Measurements from ENCODE around the gene PTPRK.

Gene PTPRK

DNA sequence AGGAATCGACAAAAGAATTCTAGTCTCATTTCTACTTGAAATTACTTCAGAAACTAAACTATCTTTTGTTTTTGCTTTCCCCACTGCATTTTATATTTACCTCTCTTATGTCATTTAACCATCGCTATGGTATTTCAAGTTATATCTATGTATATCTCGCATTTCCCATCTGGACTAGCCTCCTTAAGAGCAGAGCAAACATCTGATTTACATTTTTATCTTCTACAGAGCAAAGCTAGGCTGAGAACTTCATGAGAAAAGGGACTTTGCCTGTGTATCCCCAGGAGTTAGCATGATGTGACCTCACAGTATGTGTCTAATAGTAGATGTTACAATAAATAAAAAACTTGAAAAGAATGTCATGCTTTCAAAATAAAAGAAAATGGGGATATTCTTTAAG lies 201.2 kb downstream of the PTPRK start:
- Histone ChIP-seq H3K4me1 (ENCODE audit: control insufficient read depth, insufficient read depth, low read length, unreplicated experiment) (no peaks in the 10 kb centered on the region), H3K79me2 (ENCODE audit: control insufficient read depth, insufficient read depth, low read length, unreplicated experiment) (peaks cover 3% of the 10 kb centered on the region), H3K27me3 (ENCODE audit: insufficient read depth, low read length) (no peaks in the 10 kb centered on the region), H3K36me3 (ENCODE audit: insufficient read depth, low read length) (no peaks in the 10 kb centered on the region), H3K27ac (ENCODE audit: low read depth, low read length) (no peak overlapping the region), H3K4me3 (ENCODE audit: low read depth, low read length) (no peak overlapping the region), H2AFZ (ENCODE audit: low read length, unreplicated experiment) (no peak overlapping the region)

GRCh38 chr6:128316258-128316929 lies 204.0 kb downstream of the PTPRK start:
- H3K27me3 ChIP-seq (ENCODE audit: insufficient read depth, low read length), result no peaks in the 10 kb centered on the region
- H3K4me1 ChIP-seq (ENCODE audit: control insufficient read depth, insufficient read depth, low read length, unreplicated experiment), result no peaks in the 10 kb centered on the region
- no peak overlapping the region for H3K27ac ChIP-seq (ENCODE audit: low read depth, low read length)
- no peak overlapping the region for H2AFZ ChIP-seq (ENCODE audit: low read length, unreplicated experiment)
- H3K4me3 ChIP-seq (ENCODE audit: low read depth, low read length), result no peak overlapping the region
- H3K36me3 ChIP-seq (ENCODE audit: insufficient read depth, low read length), result no peaks in the 10 kb centered on the region
- H3K79me2 ChIP-seq (ENCODE audit: control insufficient read depth, insufficient read depth, low read length, unreplicated experiment), result no peaks in the 10 kb centered on the region

DNA sequence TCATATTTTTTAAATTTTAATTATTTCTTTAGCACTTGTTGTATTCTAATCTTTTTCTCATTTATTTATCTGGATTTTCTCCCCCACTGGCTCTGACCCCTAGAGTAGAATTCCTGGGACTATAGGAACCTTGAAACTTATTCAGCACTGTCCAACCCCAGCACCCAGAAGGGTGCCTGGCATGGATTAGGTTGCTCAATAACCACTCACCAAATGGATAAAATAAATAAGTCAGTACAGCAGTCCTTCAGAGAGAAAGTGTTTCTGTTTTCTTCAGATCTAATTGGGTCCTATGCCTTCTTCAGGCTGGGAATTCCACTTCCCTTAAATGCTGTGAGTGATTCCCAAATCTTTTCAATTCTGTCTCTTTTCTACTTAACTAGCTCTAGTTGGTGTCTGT lies 206.2 kb downstream of the PTPRK start:
- Histone ChIP-seq H3K27me3 (ENCODE audit: insufficient read depth, low read length) (no peaks in the 10 kb centered on the region), H2AFZ (ENCODE audit: low read length, unreplicated experiment) (no peak overlapping the region), H3K36me3 (ENCODE audit: insufficient read depth, low read length) (no peaks in the 10 kb centered on the region), H3K4me1 (ENCODE audit: control insufficient read depth, insufficient read depth, low read length, unreplicated experiment) (no peaks in the 10 kb centered on the region), H3K27ac (ENCODE audit: low read depth, low read length) (no peak overlapping the region), H3K4me3 (ENCODE audit: low read depth, low read length) (no peak overlapping the region), H3K79me2 (ENCODE audit: control insufficient read depth, insufficient read depth, low read length, unreplicated experiment) (no peaks in the 10 kb centered on the region)

DNA sequence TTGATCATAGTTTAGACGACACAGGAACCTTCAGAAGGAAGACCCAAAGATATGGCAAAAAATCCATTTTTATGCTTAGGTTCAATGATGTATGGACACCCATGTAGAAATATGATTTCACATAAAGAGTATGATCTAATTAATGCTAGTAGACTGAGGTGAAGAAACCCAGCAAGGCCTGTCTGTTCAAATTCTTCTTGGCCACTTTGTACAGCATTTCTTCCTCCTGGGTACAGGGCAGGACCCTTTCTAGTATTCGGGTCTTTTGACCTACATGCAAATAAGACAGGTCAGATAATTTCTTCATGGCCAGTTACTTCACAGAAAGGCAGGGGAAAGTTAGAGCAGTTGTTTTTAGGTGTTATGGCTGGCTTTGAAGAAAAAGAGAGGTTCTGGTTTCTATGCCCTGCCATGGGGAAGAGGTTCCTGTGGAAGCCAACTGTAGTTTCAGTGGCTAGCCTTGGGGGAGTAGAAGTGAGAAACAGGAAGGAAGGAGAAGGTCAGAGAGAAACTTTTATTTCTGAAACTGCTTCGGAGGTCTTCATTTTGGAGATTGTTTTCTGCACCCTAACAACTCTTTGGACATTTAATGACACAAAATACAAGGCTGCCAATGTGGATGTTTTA lies 208.3 kb downstream of the PTPRK start:
- H3K27ac ChIP-seq (ENCODE audit: low read depth, low read length), result no peak overlapping the region
- no peaks in the 10 kb centered on the region for H3K36me3 ChIP-seq (ENCODE audit: insufficient read depth, low read length)
- H3K79me2 ChIP-seq (ENCODE audit: control insufficient read depth, insufficient read depth, low read length, unreplicated experiment), result no peaks in the 10 kb centered on the region
- no peaks in the 10 kb centered on the region for H3K27me3 ChIP-seq (ENCODE audit: insufficient read depth, low read length)
- peaks cover 7% of the 10 kb centered on the region for H3K4me1 ChIP-seq (ENCODE audit: control insufficient read depth, insufficient read depth, low read length, unreplicated experiment)
- no peak overlapping the region for H3K4me3 ChIP-seq (ENCODE audit: low read depth, low read length)
- H2AFZ ChIP-seq (ENCODE audit: low read length, unreplicated experiment), result no peak overlapping the region

DNA sequence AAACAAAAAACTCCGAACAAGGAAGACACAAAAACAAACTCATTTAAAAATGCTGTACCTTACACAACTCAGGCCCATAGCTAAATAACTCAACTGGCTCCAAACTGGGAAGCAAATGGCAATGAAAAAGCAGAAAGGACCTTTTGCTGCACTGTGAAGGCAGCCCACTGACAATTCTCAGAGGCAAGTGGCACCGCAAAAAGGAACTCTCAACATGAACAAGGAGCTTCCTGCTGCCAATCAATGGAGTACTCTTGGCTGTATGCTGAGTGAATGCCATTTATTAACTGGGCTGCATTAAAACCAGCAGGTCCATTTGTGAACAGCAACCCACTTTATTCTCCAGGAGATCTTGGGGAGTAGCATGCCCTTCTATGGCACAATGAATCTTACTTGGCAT lies 209.9 kb downstream of the PTPRK start:
- Histone ChIP-seq H2AFZ (ENCODE audit: low read length, unreplicated experiment) (no peak overlapping the region), H3K36me3 (ENCODE audit: insufficient read depth, low read length) (no peaks in the 10 kb centered on the region), H3K4me3 (ENCODE audit: low read depth, low read length) (no peak overlapping the region), H3K4me1 (ENCODE audit: control insufficient read depth, insufficient read depth, low read length, unreplicated experiment) (peaks cover 7% of the 10 kb centered on the region), H3K27ac (ENCODE audit: low read depth, low read length) (no peak overlapping the region), H3K79me2 (ENCODE audit: control insufficient read depth, insufficient read depth, low read length, unreplicated experiment) (no peaks in the 10 kb centered on the region), H3K27me3 (ENCODE audit: insufficient read depth, low read length) (no peaks in the 10 kb centered on the region)

DNA sequence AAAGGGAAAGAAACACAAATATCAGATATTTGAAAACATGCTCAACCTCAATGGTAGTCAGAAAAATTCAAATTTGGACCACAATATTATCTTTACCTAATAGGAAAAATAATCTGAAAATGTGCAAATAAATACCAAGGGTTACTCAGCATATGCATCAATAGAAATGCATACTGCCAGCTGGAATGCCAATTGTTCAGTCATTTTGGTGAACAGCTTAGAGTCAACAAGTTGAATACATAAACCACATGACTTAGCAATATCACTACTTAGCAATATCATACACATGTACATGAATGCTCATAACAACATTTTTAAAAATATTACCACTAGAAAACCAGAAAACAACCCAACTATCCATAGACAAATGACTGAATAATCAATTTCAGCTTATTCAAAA lies 212.7 kb downstream of the PTPRK start:
- Histone ChIP-seq H3K4me1 (ENCODE audit: control insufficient read depth, insufficient read depth, low read length, unreplicated experiment) (peaks cover 12% of the 10 kb centered on the region), H3K36me3 (ENCODE audit: insufficient read depth, low read length) (no peaks in the 10 kb centered on the region; the same call in 1 of the 2 replicates), H3K79me2 (ENCODE audit: control insufficient read depth, insufficient read depth, low read length, unreplicated experiment) (no peaks in the 10 kb centered on the region), H3K27me3 (ENCODE audit: insufficient read depth, low read length) (no peaks in the 10 kb centered on the region), H3K4me3 (ENCODE audit: low read depth, low read length) (no peak overlapping the region), H2AFZ (ENCODE audit: low read length, unreplicated experiment) (no peak overlapping the region), H3K27ac (ENCODE audit: low read depth, low read length) (no peak overlapping the region; the same call in 1 of the 2 replicates)

GRCh38 chr6:128305976-128306375 lies 214.4 kb downstream of the PTPRK start:
- Histone ChIP-seq H3K79me2 (ENCODE audit: control insufficient read depth, insufficient read depth, low read length, unreplicated experiment) (no peaks in the 10 kb centered on the region), H2AFZ (ENCODE audit: low read length, unreplicated experiment) (no peak overlapping the region), H3K27ac (ENCODE audit: low read depth, low read length) (peak overlapping the region; percentile 1; the same call in 1 of the 2 replicates), H3K36me3 (ENCODE audit: insufficient read depth, low read length) (no peaks in the 10 kb centered on the region; the same call in 1 of the 2 replicates), H3K4me1 (ENCODE audit: control insufficient read depth, insufficient read depth, low read length, unreplicated experiment) (peaks cover 12% of the 10 kb centered on the region), H3K27me3 (ENCODE audit: insufficient read depth, low read length) (no peaks in the 10 kb centered on the region), H3K4me3 (ENCODE audit: low read depth, low read length) (no peak overlapping the region)

GRCh38 chr6:128305228-128305627 lies 215.2 kb downstream of the PTPRK start:
- no peaks in the 10 kb centered on the region for H3K79me2 ChIP-seq (ENCODE audit: control insufficient read depth, insufficient read depth, low read length, unreplicated experiment)
- H3K27me3 ChIP-seq (ENCODE audit: insufficient read depth, low read length), result no peaks in the 10 kb centered on the region
- no peaks in the 10 kb centered on the region; the same call in 1 of the 2 replicates for H3K36me3 ChIP-seq (ENCODE audit: insufficient read depth, low read length)
- no peak overlapping the region for H2AFZ ChIP-seq (ENCODE audit: low read length, unreplicated experiment)
- no peak overlapping the region for H3K4me3 ChIP-seq (ENCODE audit: low read depth, low read length)
- H3K4me1 ChIP-seq (ENCODE audit: control insufficient read depth, insufficient read depth, low read length, unreplicated experiment), result peaks cover 12% of the 10 kb centered on the region
- peak overlapping the region; percentile 10; the same call in 1 of the 2 replicates for H3K27ac ChIP-seq (ENCODE audit: low read depth, low read length)

GRCh38 chr6:128303870-128304269 lies 216.5 kb downstream of the PTPRK start:
- Histone ChIP-seq H3K4me1 (ENCODE audit: control insufficient read depth, insufficient read depth, low read length, unreplicated experiment) (peaks cover 12% of the 10 kb centered on the region), H3K27ac (ENCODE audit: low read depth, low read length) (no peak overlapping the region)

DNA sequence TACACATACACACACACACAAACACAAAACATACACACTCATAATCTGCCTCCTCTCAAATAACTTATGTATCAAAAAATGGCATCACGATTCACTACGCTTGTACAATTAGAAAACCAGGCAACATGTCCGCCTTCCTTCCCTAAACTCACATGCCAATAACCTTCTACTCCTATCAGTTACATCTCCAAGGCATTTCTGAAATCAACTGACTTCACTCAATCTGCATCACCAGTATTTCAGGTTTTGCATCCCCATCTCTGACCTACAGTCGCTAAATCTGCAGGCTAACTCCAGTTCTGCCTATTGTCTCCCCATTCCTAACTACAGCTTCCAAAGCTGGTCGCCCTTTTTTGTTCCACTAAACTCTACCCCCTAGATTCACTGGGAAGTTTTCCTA lies 217.5 kb downstream of the PTPRK start:
- H3K4me1 ChIP-seq (ENCODE audit: control insufficient read depth, insufficient read depth, low read length, unreplicated experiment), result peaks cover 11% of the 10 kb centered on the region
- no peak overlapping the region for H3K4me3 ChIP-seq (ENCODE audit: low read depth, low read length)
- no peaks in the 10 kb centered on the region; the same call in 1 of the 2 replicates for H3K36me3 ChIP-seq (ENCODE audit: insufficient read depth, low read length)
- H2AFZ ChIP-seq (ENCODE audit: low read length, unreplicated experiment), result no peak overlapping the region
- H3K27me3 ChIP-seq (ENCODE audit: insufficient read depth, low read length), result no peaks in the 10 kb centered on the region
- no peak overlapping the region for H3K27ac ChIP-seq (ENCODE audit: low read depth, low read length)
- no peaks in the 10 kb centered on the region for H3K79me2 ChIP-seq (ENCODE audit: control insufficient read depth, insufficient read depth, low read length, unreplicated experiment)

More at GRCh38 chr6:128303870-128304269, 216.5 kb downstream of the PTPRK start:
- H3K36me3 ChIP-seq (ENCODE audit: insufficient read depth, low read length), result no peaks in the 10 kb centered on the region; the same call in 1 of the 2 replicates
- H3K4me3 ChIP-seq (ENCODE audit: low read depth, low read length), result no peak overlapping the region
- H3K27me3 ChIP-seq (ENCODE audit: insufficient read depth, low read length), result no peaks in the 10 kb centered on the region
- no peak overlapping the region for H2AFZ ChIP-seq (ENCODE audit: low read length, unreplicated experiment)
- H3K79me2 ChIP-seq (ENCODE audit: control insufficient read depth, insufficient read depth, low read length, unreplicated experiment), result no peaks in the 10 kb centered on the region

- Histone ChIP-seq H3K36me3 (ENCODE audit: insufficient read depth, low read length) (no peaks in the 10 kb centered on the region), H3K27me3 (ENCODE audit: insufficient read depth, low read length) (no peaks in the 10 kb centered on the region), H2AFZ (ENCODE audit: low read length, unreplicated experiment) (no peak overlapping the region), H3K79me2 (ENCODE audit: control insufficient read depth, insufficient read depth, low read length, unreplicated experiment) (no peaks in the 10 kb centered on the region), H3K4me1 (ENCODE audit: control insufficient read depth, insufficient read depth, low read length, unreplicated experiment) (no peaks in the 10 kb centered on the region), H3K27ac (ENCODE audit: low read depth, low read length) (no peak overlapping the region), H3K4me3 (ENCODE audit: low read depth, low read length) (no peak overlapping the region)
Measured at GRCh38 chr6:128295670-128296069, 224.7 kb downstream of the PTPRK start.
